Left kidney (tissue), 2 donors: ENCODE measurements around the gene OR1K1. TPM values are rescaled to one million over a fixed set of nuclear protein-coding genes. Genes with fewer than 3 reads are reported as not detected.
"Not testable (repeated sequence)": the region's sequence is repeated elsewhere in the genome, so short reads cannot be mapped to it uniquely, and the experiment has no call there.

ENCODE experiments used
- DNase-seq: peaks from one replicate; pipeline ENCODE4 v3.0.0-alpha.2; 2013
- polyA plus RNA-seq: library from polyadenylated mRNA; unstranded; fragments of 120-200 nt; gene quantifications from one replicate; pipeline ENCODE4 v1.2.1, GENCODE V29; 2013; ENCODE audit not compliant: insufficient read length

The OR1K1 gene
- polyA plus RNA-seq, 1 donor, result not detected

- DNase-seq, result no peak
Observed at GRCh38 chr9:122812736-122813135, 12.8 kb downstream of the OR1K1 start.

- DNase-seq, result no peak
Observed at GRCh38 chr9:122814545-122814944, 14.6 kb downstream of the OR1K1 start.

- DNase-seq, result no peak
Observed at GRCh38 chr9:122815544-122815943, 15.6 kb downstream of the OR1K1 start.

- no peak for DNase-seq
Observed at GRCh38 chr9:122816163-122816867, 16.4 kb downstream of the OR1K1 start.

GRCh38 chr9:122819326-122819725, 19.4 kb downstream of the OR1K1 start:
- DNase-seq, result no peak

DNA sequence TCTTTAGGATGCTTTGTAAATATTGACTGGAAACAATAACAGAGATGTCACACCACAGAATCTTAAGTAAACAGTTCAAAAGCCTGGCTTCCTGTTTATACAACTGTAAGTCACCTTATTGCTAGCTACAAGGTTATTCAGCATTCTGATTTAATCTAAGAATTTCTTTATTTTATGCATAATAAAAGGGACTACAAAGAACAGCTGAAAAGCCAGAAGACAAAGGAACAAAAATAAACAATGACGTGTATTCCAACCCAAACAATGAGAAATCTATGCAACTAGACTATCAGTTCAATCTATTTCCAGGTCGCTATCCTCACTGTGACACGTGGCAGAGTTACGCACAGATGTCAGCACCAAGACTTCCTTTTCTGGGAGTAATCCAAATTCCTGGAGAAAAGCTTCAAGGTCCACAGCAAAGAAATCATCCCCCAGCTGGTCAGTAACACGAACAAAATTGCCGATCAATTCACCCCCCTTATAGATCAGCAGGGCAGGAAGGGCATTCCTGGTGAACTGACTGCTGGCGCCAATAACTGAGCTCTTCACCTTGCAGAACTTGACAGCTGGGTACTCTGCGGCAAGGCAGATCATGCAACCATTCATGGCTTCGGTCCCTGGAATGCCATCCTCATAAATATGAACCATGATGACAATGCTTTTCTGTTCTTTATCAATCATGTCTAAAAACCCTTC, 20.0 kb downstream of the OR1K1 start:
- DNase-seq, result no peak

DNA sequence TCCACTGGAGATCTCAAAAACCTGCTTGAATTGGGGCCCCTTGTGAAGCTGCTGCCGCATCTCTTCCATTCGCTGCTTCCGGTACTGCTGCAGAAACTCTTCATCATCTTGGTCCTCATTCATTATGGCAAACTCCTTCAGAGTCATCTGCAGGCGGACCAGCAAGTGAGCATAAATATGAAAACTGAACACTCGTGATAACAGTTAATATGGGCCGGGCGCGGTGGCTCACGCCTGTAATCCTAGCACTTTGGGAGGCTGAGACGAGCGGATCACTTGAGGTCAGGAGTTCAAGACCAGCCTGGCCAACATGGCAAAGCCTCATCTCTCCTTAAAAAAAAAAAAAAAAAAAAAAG, 20.5 kb downstream of the OR1K1 start:
- DNase-seq, result no peak

- no peak for DNase-seq
Observed at GRCh38 chr9:122821278-122821943, 21.5 kb downstream of the OR1K1 start.

DNA sequence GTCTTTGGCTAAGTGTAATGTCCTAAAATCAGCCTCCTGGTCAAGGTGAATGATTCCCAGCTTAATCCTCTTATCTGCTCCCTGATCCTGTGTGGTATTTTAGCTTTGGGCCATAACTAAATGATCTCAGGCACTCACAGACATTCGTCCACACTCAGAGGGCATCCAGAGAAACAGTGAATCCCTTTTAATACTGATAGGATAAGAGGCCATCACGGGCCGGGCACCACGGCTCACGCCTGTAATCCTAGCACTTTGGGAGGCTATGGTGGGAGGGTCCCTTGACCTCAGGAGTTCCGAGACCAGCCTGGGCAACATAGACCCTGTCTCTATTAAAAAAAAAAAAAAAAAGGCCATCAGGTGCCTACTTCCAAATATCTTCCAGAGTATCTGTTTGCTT, 22.1 kb downstream of the OR1K1 start:
- DNase-seq, result no peak

GRCh38 chr9:122822938-122823337, 23.0 kb downstream of the OR1K1 start:
- DNase-seq, result no peak

- no peak for DNase-seq
Observed at GRCh38 chr9:122827761-122828093, 27.8 kb downstream of the OR1K1 start.

- DNase-seq, result not testable (repeated sequence)
Observed at GRCh38 chr9:122828965-122829284, 29.0 kb downstream of the OR1K1 start.

DNA sequence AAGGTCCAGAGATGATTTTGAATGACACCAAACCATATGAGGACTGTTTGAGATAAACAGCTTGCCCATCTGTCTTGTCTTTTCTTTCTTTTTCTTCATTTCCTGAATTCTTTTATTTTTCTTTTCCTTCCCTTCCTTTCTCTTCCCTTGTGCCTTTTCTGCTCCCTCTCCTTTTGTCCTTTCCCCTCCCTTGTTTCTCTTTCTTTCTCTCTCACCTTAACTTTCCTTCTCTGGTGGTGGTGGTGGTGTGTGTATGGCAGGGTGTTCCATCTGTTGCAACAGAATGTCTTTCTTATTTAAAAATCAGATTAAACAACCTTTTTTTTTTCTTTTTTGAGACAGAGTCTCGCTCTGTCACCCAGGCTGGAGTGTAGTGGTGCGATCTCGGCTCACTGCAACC, 32.3 kb downstream of the OR1K1 start:
- no peak for DNase-seq

DNA sequence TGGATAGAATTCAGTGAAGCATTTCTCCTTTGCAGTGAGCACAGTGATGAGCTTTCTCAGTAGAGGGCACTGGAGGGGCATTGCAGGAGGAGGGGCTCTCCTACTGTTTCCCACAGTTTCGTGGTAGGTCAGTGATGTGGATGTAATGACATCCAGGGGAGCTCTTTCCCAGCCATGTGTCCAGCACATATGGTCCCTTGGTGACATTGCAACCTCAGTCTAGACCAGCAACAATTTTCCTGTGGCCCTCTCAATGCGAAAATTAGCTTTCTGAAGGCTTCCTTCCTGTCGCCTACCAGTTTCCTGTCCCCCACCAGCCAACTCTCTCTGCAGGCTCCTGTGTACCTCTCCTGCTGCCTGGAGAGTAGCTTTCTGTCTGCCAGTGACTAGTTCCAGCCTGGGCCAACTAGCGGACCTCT, 35.4 kb downstream of the OR1K1 start:
- DNase-seq, result no peak

- no peak for DNase-seq
Observed at GRCh38 chr9:122837266-122837850, 37.4 kb downstream of the OR1K1 start.

DNA sequence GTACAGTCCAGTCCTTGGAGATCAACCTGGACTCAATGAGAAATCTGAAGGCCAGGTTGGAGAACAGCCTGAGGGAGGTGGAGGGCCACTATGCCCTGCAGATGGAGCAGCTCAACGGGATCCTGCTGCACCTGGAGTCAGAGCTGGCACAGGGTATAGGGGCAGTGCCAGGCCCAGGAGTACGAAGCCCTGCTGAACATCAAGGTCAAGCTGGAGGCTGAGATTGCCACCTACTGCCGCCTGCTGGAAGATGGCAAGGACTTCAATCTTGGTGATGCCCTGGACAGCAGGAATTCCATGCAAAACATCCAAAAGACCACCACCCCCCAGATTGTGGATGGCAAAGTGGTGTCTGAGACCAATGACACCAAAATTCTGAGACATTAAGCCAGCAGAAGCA, 38.5 kb downstream of the OR1K1 start:
- DNase-seq, result not testable (repeated sequence)

DNA sequence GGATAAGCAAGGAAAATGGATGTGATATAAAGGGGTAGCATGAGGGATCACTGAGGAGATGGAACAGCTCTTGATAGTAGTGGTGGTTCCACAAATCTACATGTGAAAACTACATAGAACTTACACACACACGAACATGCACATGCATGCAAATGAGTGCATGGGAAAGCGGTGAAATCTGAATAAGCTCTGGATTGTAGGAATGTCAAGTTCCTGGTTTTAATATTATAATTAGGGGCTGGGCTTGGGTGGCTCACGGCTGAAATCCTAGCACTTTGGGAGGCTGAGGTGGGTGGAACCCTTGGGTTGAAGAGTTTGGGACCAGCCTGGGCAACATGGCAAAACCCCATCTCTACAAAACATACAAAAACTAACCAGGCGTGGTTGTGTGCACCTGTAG, 41.6 kb downstream of the OR1K1 start:
- no peak for DNase-seq

- DNase-seq, result no peak
Observed at GRCh38 chr9:122844137-122844536, 44.2 kb downstream of the OR1K1 start.

GRCh38 chr9:122845116-122845515, 45.2 kb downstream of the OR1K1 start:
- DNase-seq, result no peak

- no peak for DNase-seq
Observed at GRCh38 chr9:122846371-122846940, 46.5 kb downstream of the OR1K1 start.

GRCh38 chr9:122848256-122848943, 48.5 kb downstream of the OR1K1 start:
- no peak for DNase-seq
